HG02840 (cell line): ENCODE results near the gene PKD1L1.
"Not testable (repeated sequence)": the region's sequence is repeated elsewhere in the genome, so short reads cannot be mapped to it uniquely, and the experiment has no call there.

Experiments
- ATAC-seq: cut with Tn5 transposase; IDR thresholded peaks from one replicate; pipeline ENCODE4 v1.9.1; 2021; ENCODE audit warnings: mild to moderate bottlenecking, moderate library complexity, moderate number of reproducible peaks; ENCODE audit not compliant: unreplicated experiment, low FRiP score

PKD1L1 gene

GRCh38 chr7:47779341-47779771 is 168.9 kb downstream of the PKD1L1 start:
- ATAC-seq, result no peak

GRCh38 chr7:47778153-47778661 is 170.1 kb downstream of the PKD1L1 start:
- no peak for ATAC-seq

GRCh38 chr7:47777531-47778152 is 170.6 kb downstream of the PKD1L1 start:
- no peak for ATAC-seq

GRCh38 chr7:47776335-47776734 is 171.9 kb downstream of the PKD1L1 start:
- no peak for ATAC-seq

- ATAC-seq, result no peak
Observed at GRCh38 chr7:47775238-47775637, 173.0 kb downstream of the PKD1L1 start.

- no peak for ATAC-seq
Observed at GRCh38 chr7:47772492-47772891, 175.8 kb downstream of the PKD1L1 start.

GRCh38 chr7:47771990-47772360 is 176.3 kb downstream of the PKD1L1 start:
- no peak for ATAC-seq

GRCh38 chr7:47771336-47771989 is 176.8 kb downstream of the PKD1L1 start:
- no peak for ATAC-seq

GRCh38 chr7:47766126-47766525 is 182.1 kb downstream of the PKD1L1 start:
- ATAC-seq, result no peak

GRCh38 chr7:47765373-47765979 is 182.8 kb downstream of the PKD1L1 start:
- ATAC-seq, result no peak

- ATAC-seq, result no peak
Observed at GRCh38 chr7:47764746-47765145, 183.5 kb downstream of the PKD1L1 start.

GRCh38 chr7:47763063-47763974 is 184.9 kb downstream of the PKD1L1 start:
- ATAC-seq, result no peak

- ATAC-seq, result no peak
Observed at GRCh38 chr7:47762746-47763062, 185.6 kb downstream of the PKD1L1 start.

- no peak for ATAC-seq
Observed at GRCh38 chr7:47762207-47762606, 186.1 kb downstream of the PKD1L1 start.

GRCh38 chr7:47759056-47759706 is 189.1 kb downstream of the PKD1L1 start:
- no peak for ATAC-seq

GRCh38 chr7:47758546-47758945 is 189.7 kb downstream of the PKD1L1 start:
- ATAC-seq, result no peak

- no peak for ATAC-seq
Observed at GRCh38 chr7:47757921-47758411, 190.3 kb downstream of the PKD1L1 start.

- ATAC-seq, result no peak
Observed at GRCh38 chr7:47756636-47757035, 191.6 kb downstream of the PKD1L1 start.

- ATAC-seq, result no peak
Observed at GRCh38 chr7:47755248-47755647, 193.0 kb downstream of the PKD1L1 start.

- not testable (repeated sequence) for ATAC-seq
Observed at GRCh38 chr7:47751724-47752123, 196.5 kb downstream of the PKD1L1 start.
